ENCODE results near the gene TEX54. TPM values are rescaled to one million over a fixed set of nuclear protein-coding genes. Genes with fewer than 3 reads are reported as not detected.

Gene TEX54
- total RNA-seq, 4 donors from 2014 or later, result not detected

- no peak for TF ChIP-seq CTCF (IDR thresholded peaks at IDR 0.05)
- DNase-seq (ENCODE audit: low spot score), result no peak
- no peak for ATAC-seq (ENCODE audit: low FRiP score)
Measured at GRCh38 chr11:62801071-62801470, 31.6 kb downstream of the TEX54 start.

GRCh38 chr11:62799486-62799885, 33.2 kb downstream of the TEX54 start:
- TF ChIP-seq CTCF (IDR thresholded peaks at IDR 0.05), result no peak
- ATAC-seq (ENCODE audit: low FRiP score) (no peak), DNase-seq (ENCODE audit: low spot score) (no peak)

GRCh38 chr11:62796281-62796680, 36.4 kb downstream of the TEX54 start:
- ATAC-seq (ENCODE audit: low FRiP score), result no peak
- no peak for TF ChIP-seq CTCF (IDR thresholded peaks at IDR 0.05)
- no peak for DNase-seq (ENCODE audit: low spot score)

GRCh38 chr11:62794201-62794775, 38.4 kb downstream of the TEX54 start:
- DNase-seq (ENCODE audit: low spot score) (no peak), ATAC-seq (ENCODE audit: low FRiP score) (no peak)
- no peak for TF ChIP-seq CTCF (IDR thresholded peaks at IDR 0.05)

- no peak for ATAC-seq (ENCODE audit: low FRiP score)
- no peak for TF ChIP-seq CTCF (IDR thresholded peaks at IDR 0.05)
- DNase-seq (ENCODE audit: low spot score), result no peak
Measured at GRCh38 chr11:62792202-62792575, 40.5 kb downstream of the TEX54 start.

- ATAC-seq (ENCODE audit: low FRiP score), result peak; percentile 82
Measured at GRCh38 chr11:62791501-62792201, 41.0 kb downstream of the TEX54 start, which contains the start of gene TMEM223. Gene TMEM223 (minus strand): TSS chr11:62792006. CDS start chr11:62791994, 12 bp downstream.

More at GRCh38 chr11:62791501-62792201, 41.0 kb downstream of the TEX54 start, which contains the start of gene TMEM223:
- peak; percentile 57 for DNase-seq (ENCODE audit: low spot score)
- no peak for TF ChIP-seq CTCF (IDR thresholded peaks at IDR 0.05)

Data from omental fat pad (tissue), 4 donors.